ENCODE data around the gene NRSN1.

GRCh38 chr6:24079076-24079475 is 46.9 kb upstream of the NRSN1 start:
- TF ChIP-seq POLR2A (IDR thresholded peaks at IDR 0.05; ENCODE audit: insufficient read depth in 1 of 2, low read depth in 2 of 2, low read length in 2 of 2) (no peak), ZFP62 (CRISPR knock-in tag; IDR thresholded peaks at IDR 0.05) (no peak)
